ENCODE data around the gene CELF5.

CELF5 gene

GRCh38 chr19:3224346-3225168, at the start of gene CELF5:
CELF5 (plus strand) TSS chr19:3224661; CDS start chr19:3224740, 79 bp downstream.
- peak; percentile 27 for DNase-seq

- DNase-seq: no peak
Observed at GRCh38 chr19:3175781-3176714, 48.4 kb upstream of the CELF5 start.

- DNase-seq: no peak
Observed at GRCh38 chr19:3176715-3177501, 47.6 kb upstream of the CELF5 start.

- DNase-seq: no peak
Observed at GRCh38 chr19:3178377-3178972, 46.0 kb upstream of the CELF5 start, which contains the start of gene S1PR4. S1PR4 (plus strand) TSS chr19:3178769; CDS start chr19:3178793, 24 bp downstream.

GRCh38 chr19:3178973-3179738, 45.3 kb upstream of the CELF5 start:
- DNase-seq: no peak

GRCh38 chr19:3179739-3180293, 44.6 kb upstream of the CELF5 start:
- DNase-seq: no peak

GRCh38 chr19:3183721-3184641, 40.5 kb upstream of the CELF5 start:
- no peak for DNase-seq

- DNase-seq: peak; percentile 65
Observed at GRCh38 chr19:3184847-3185460, 39.5 kb upstream of the CELF5 start.

- peak; percentile 88 for DNase-seq
Observed at GRCh38 chr19:3185461-3186159, 38.9 kb upstream of the CELF5 start, which contains the start of gene NCLN. NCLN (plus strand) TSS chr19:3185930; CDS start chr19:3186031, 101 bp downstream.

- DNase-seq: no peak
Observed at GRCh38 chr19:3186160-3186688, 38.2 kb upstream of the CELF5 start.

GRCh38 chr19:3186891-3187661, 37.4 kb upstream of the CELF5 start:
- no peak for DNase-seq

- DNase-seq: no peak
Observed at GRCh38 chr19:3187662-3188511, 36.6 kb upstream of the CELF5 start.

- DNase-seq: no peak
Observed at GRCh38 chr19:3188627-3189596, 35.5 kb upstream of the CELF5 start.

- DNase-seq: no peak
Observed at GRCh38 chr19:3189702-3190469, 34.6 kb upstream of the CELF5 start.

- no peak for DNase-seq
Observed at GRCh38 chr19:3190470-3190770, 34.0 kb upstream of the CELF5 start.
